Activated B cell treated with CpG ODN at 0.5 μM for 24 hours (primary cell): ENCODE measurements around the gene PPP1R12A. TPM values are rescaled to one million over a fixed set of nuclear protein-coding genes. Genes with fewer than 3 reads are reported as not detected.
"Not testable (repeated sequence)": the region's sequence is repeated elsewhere in the genome, so short reads cannot be mapped to it uniquely, and the experiment has no call there.

ENCODE experiments used
- ATAC-seq: fragments of 200-7000 bp; cut with Tn5 transposase; one replicate; pipeline ENCODE4 v1.10.0; 2021; ENCODE audit warnings: low read depth, mild to moderate bottlenecking, moderate library complexity
- CTCF ChIA-PET: fragments of 350-600 bp; sonication (Branson Sonifier 250); formaldehyde crosslinking; loops from one replicate; lab custom pipeline; 2021; ENCODE audit warnings: antibody characterized with exemption; lab: Charles Lee
- POLR2A ChIA-PET: fragments of 350-600 bp; sonication (Branson Sonifier 250); formaldehyde crosslinking; loops from one replicate; lab custom pipeline; 2021; ENCODE audit warnings: antibody characterized with exemption; lab: Charles Lee
- DNase-seq: peaks from one replicate; pipeline ENCODE4 v3.0.0; 2022
- H3K27ac Mint-ChIP-seq: one replicate; pipeline ENCODE4 v1.8.0; 2020; ENCODE audit warnings: mixed read lengths
- H3K27me3 Mint-ChIP-seq: one replicate; pipeline ENCODE4 v1.8.0; 2021; ENCODE audit warnings: mixed read lengths
- H3K36me3 Mint-ChIP-seq: one replicate; pipeline ENCODE4 v1.8.0; 2021; ENCODE audit warnings: low read depth, mixed read lengths
- H3K4me1 Mint-ChIP-seq: one replicate; pipeline ENCODE4 v1.8.0; 2021; ENCODE audit warnings: mixed read lengths
- H3K4me3 Mint-ChIP-seq: one replicate; pipeline ENCODE4 v1.8.0; 2020; ENCODE audit warnings: mild to moderate bottlenecking, mixed read lengths
- H3K9me3 Mint-ChIP-seq: one replicate; pipeline ENCODE4 v1.8.0; 2020; ENCODE audit warnings: mixed read lengths
- intact Hi-C: fragments of 100-400 bp; cut with micrococcal nuclease; formaldehyde crosslinking; loops from one replicate; pipeline ENCODE4 v1.15.1; 2024
- total RNA-seq: library from RNA; stranded (reverse); gene quantifications from 2 replicates; pipeline ENCODE4 v1.2.3, GENCODE V29; 2022
- TF ChIP-seq, protein P1 (sequence below): fragments of 200-600 bp; IDR thresholded peaks from one replicate; pipeline ENCODE4 v1.8.0; 2022; ENCODE audit warnings: antibody characterized with exemption, mild to moderate bottlenecking

Gene PPP1R12A
- total RNA-seq, 1 donor from 2014 or later, result 90.4 TPM

GRCh38 chr12:79945433-79945832, 10.5 kb upstream of the PPP1R12A start:
- ATAC-seq, result no peak
- H3K27ac Mint-ChIP-seq, result no peak overlapping the region
- intact Hi-C loops, result no loop called here
- H3K4me3 Mint-ChIP-seq, result no peak overlapping the region
- ChIA-PET POLR2A (no interaction called here), CTCF (no interaction called here)
- TF ChIP-seq, protein P1, sequence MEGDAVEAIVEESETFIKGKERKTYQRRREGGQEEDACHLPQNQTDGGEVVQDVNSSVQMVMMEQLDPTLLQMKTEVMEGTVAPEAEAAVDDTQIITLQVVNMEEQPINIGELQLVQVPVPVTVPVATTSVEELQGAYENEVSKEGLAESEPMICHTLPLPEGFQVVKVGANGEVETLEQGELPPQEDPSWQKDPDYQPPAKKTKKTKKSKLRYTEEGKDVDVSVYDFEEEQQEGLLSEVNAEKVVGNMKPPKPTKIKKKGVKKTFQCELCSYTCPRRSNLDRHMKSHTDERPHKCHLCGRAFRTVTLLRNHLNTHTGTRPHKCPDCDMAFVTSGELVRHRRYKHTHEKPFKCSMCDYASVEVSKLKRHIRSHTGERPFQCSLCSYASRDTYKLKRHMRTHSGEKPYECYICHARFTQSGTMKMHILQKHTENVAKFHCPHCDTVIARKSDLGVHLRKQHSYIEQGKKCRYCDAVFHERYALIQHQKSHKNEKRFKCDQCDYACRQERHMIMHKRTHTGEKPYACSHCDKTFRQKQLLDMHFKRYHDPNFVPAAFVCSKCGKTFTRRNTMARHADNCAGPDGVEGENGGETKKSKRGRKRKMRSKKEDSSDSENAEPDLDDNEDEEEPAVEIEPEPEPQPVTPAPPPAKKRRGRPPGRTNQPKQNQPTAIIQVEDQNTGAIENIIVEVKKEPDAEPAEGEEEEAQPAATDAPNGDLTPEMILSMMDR, result no peak
- peaks cover 2% of the 10 kb centered on the region for H3K27me3 Mint-ChIP-seq
- no peaks in the 10 kb centered on the region for H3K36me3 Mint-ChIP-seq
- no peaks in the 10 kb centered on the region for H3K9me3 Mint-ChIP-seq
- H3K4me1 Mint-ChIP-seq, result no peaks in the 10 kb centered on the region
- DNase-seq, result no peak

DNA sequence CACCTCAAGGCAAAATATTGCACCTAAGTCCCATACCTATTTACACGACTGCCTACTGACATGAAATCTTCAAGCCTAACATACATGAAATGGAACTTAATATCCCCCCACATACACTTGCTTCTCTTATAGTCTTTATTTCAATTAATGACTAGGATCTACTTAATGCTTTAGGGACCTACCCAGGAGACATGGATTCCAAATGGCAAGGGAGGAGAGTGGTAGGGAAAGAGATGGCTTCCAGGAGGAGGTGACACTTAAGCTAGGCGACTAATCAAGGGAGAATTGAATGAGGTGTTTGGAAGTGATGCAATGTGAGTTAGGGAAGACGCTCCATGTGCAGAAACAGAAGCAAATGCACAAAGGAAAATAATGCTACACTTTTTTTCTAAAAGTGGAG, 9.7 kb upstream of the PPP1R12A start:
- no peaks in the 10 kb centered on the region for H3K4me1 Mint-ChIP-seq
- POLR2A ChIA-PET, result no interaction called here
- intact Hi-C loops, result no loop called here
- H3K36me3 Mint-ChIP-seq, result no peaks in the 10 kb centered on the region
- peaks cover 2% of the 10 kb centered on the region for H3K27me3 Mint-ChIP-seq
- H3K4me3 Mint-ChIP-seq, result no peak overlapping the region
- CTCF ChIA-PET, result no interaction called here
- DNase-seq (no peak), ATAC-seq (no peak)
- TF ChIP-seq, protein P1, result no peak
- no peaks in the 10 kb centered on the region for H3K9me3 Mint-ChIP-seq
- H3K27ac Mint-ChIP-seq, result no peak overlapping the region

DNA sequence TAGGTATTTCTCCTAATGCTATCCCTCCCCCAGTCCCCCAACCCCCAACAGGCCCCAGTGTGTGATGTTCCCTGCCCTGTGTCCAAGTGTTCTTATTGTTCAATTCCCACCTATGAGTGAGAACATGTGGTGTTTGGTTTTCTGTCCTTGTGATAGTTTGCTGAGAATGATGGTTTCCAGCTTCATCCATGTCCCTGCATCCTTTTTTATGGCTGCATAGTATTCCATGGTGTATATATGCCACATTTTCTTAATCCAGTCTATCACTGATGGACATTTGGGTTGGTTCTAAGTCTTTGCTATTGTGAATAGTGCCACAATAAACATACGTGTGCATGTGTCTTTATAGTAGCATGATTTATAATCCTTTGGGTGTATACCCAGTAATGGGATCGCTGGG, 7.9 kb upstream of the PPP1R12A start:
- CTCF ChIA-PET, H3K36me3 Mint-ChIP-seq, H3K4me1 Mint-ChIP-seq, ATAC-seq, H3K9me3 Mint-ChIP-seq, intact Hi-C loops, H3K27ac Mint-ChIP-seq, DNase-seq, H3K4me3 Mint-ChIP-seq, H3K27me3 Mint-ChIP-seq: not testable (repeated sequence)
- POLR2A ChIA-PET, result interaction anchor here (0.6 kb wide), 1 partner anchor 117 kb away, joined by 8 read pairs; no protein-coding TSS in a partner anchor

DNA sequence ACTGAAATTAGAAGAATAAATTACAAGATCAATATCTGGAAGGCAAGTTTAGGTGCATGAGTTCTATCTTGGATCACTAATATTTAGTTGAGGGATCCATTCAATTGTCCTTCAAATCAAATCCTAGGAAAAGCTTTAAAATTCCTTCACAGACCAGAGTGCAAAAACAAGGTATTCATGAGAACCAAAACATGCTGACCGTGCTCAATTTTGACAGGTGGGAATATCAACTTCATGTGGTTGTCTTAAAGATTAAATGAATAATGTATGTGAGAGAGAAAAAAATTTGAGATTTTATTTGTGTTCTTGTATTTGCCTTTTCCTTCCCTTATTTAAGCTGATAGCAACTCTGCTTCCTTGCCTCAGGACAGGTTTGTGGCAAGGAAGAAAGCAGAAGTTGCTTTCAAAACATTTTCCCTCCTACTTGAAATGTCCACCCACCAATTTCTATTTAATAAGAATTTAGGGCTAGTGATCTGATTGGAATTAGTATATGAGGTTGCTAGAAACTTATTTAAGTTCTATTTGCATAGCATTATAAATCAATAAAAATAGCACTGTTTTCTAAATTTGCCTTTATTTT, 4.9 kb upstream of the PPP1R12A start:
- DNase-seq (no peak), ATAC-seq (no peak)
- H3K4me3 Mint-ChIP-seq, result no peak overlapping the region
- TF ChIP-seq, protein P1, result no peak
- peaks cover 9% of the 10 kb centered on the region for H3K36me3 Mint-ChIP-seq
- ChIA-PET CTCF (no interaction called here), POLR2A (no interaction called here)
- no peak overlapping the region for H3K27ac Mint-ChIP-seq
- no peaks in the 10 kb centered on the region for H3K9me3 Mint-ChIP-seq
- intact Hi-C loops, result no loop called here
- H3K4me1 Mint-ChIP-seq, result peaks cover 17% of the 10 kb centered on the region
- H3K27me3 Mint-ChIP-seq, result no peaks in the 10 kb centered on the region

- TF ChIP-seq, protein P1, result no peak
- ChIA-PET POLR2A (no interaction called here), CTCF (no interaction called here)
- H3K9me3 Mint-ChIP-seq, result no peaks in the 10 kb centered on the region
- DNase-seq (no peak), ATAC-seq (no peak)
- no peaks in the 10 kb centered on the region for H3K27me3 Mint-ChIP-seq
- no peak overlapping the region for H3K4me3 Mint-ChIP-seq
- H3K27ac Mint-ChIP-seq, result no peak overlapping the region
- H3K36me3 Mint-ChIP-seq, result peaks cover 19% of the 10 kb centered on the region
- H3K4me1 Mint-ChIP-seq, result peaks cover 22% of the 10 kb centered on the region
- intact Hi-C loops, result no loop called here
Observed at GRCh38 chr12:79938843-79939242, 3.9 kb upstream of the PPP1R12A start.

DNA sequence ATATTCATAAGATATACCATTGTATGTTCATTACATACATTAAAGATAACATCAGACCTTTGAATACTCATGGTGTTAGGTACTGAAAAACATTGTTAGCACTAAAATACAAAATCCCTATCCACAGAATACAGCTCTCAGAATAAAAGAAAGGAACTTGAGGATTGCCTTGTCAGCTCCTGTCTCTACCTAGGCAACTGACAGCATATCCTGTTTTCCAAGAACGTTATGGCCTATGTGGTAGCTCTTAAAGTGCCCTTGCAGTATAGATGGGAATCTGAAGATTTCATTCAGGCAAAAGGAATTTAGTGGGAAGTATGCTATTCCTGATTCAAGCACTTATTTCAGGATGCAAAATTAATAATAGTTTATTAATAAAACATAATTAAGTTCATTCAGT, 1.8 kb upstream of the PPP1R12A start:
- TF ChIP-seq, protein P1, result no peak
- CTCF ChIA-PET, result no interaction called here
- no peak overlapping the region for H3K27ac Mint-ChIP-seq
- POLR2A ChIA-PET, result no interaction called here
- H3K9me3 Mint-ChIP-seq, result no peaks in the 10 kb centered on the region
- ATAC-seq (no peak), DNase-seq (no peak)
- H3K4me3 Mint-ChIP-seq, result no peak overlapping the region
- intact Hi-C loops, result no loop called here
- H3K4me1 Mint-ChIP-seq, result peaks cover 42% of the 10 kb centered on the region
- no peaks in the 10 kb centered on the region for H3K27me3 Mint-ChIP-seq
- H3K36me3 Mint-ChIP-seq, result peaks cover 21% of the 10 kb centered on the region
